NCI-H69 (cell line): ENCODE results near the gene RDH5.

Experiments
- DNase-seq: peaks from one replicate; lab custom pipeline; 2025; lab: John Stamatoyannopoulos, UW

Gene RDH5

DNA sequence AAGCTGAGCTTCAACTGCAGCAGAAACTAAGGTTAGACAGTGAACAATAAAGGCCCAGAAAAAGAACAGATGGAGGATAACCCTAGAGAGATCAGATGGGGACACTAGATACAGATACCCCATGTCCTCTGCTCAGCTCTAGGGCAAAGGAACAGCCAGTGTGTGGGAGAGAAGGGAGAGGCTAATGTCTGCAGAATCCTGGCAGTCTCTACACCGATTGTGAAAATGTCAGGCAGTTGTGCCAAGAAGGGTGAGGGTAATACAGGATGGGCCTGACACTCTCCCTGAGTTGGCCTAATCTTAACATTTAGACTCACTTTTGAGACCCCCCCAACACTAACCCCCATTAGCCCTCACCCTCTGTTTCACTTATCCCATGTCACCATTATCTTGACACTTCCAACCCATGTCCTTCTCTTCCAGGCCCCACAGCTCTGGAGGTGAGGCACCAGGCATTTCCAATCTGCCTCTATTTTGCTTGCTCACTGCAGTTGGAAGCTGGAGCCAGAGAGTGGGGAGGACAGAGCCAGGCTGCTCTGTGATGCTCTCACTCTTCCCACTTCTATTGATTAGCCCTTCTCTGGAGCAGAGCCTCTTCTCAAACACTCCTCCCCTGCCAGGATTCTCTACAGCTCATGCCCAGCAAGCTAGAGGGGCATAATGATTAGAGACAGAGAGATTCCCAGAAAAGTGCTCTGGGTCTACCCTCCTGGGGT is 7.3 kb upstream of the RDH5 start:
- DNase-seq = no peak

DNA sequence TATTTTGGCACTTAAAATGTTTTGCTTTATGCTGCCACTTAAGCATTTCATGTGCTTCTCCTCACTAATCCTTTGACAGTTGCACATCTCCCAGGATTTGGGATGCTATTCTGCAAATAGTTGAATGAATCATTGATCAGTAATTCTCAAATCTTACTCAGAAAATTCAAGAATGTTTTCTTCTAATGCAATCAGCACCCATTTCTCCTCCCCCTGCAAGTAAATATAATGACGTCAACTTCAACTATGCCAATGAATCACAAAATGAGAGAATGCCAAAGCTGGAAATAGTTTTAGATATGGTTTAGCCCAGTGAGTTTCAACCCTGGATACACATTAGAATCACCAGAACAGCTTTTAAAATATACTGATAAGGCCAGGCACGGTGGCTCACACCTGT is 6.5 kb upstream of the RDH5 start:
- DNase-seq = no peak

DNA sequence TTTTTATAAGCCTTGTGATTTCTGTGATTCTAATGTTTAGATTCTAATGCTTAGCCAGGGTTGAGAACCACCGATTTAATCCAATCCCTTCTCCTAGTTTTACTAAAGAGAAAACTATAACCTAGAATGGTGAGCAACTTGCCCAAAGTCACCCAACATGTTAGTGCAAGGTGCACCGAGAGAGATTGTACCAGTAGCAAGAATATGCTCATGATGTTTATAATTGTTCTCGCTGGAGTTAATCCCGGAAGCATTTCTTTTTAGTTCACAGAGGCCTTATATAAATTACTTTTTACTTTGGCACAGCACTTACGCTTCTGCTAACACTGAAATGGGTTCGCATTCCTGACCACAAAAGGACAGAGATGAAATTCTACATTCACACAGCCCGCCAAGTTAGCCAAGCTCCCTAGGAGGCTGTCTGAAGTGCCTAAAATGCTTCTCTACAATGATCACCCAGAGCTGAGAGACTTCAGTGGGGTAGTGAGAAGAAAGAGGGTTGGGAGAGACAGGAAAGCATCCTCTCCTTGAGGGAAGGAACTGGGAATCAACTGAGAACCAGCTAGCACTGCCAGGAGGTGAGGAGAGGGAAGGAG is 4.9 kb upstream of the RDH5 start:
- peak; percentile 48 for DNase-seq

DNA sequence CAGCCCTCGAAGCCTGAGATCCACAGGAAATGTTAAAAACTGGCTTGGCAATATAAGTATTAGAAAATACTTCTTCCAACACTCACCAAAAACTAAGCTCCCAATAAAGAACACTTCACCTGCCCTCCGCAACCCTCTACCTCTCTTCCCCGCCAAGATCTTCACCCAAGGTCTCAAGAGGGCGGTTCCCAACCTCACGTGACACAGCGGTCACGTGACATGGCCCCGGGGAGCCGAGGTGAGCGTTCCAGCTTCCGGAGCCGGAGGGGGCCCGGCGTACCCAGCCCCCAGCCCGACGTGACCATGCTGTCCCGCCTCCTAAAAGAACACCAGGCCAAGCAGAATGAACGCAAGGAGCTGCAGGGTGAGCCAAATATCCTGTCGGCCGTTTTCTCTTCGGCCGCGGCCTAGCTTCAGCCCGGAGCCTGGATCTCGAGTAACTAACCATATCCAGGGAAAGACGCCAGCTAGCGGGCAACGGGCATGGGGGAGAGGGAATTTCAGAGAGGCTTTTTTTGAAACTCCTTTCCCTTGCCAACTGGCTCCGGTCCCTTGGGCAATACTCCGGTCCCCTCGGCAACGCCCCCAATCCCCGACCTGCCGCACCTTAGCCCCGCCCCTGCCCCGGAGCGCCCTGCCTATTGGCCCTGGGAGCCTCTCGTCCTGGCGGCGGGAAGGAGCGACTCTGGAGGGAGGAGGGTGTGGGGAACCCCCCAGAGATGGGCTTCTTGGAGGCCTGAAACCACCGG is 4.2 kb upstream of the RDH5 start, which contains the start of gene BLOC1S1:
Gene BLOC1S1, plus strand, starts transcription at position 214 of the 749 bp plus-strand sequence. Its CDS starts 6 bp downstream, at position 220.
- peak; percentile 99 for DNase-seq

DNA sequence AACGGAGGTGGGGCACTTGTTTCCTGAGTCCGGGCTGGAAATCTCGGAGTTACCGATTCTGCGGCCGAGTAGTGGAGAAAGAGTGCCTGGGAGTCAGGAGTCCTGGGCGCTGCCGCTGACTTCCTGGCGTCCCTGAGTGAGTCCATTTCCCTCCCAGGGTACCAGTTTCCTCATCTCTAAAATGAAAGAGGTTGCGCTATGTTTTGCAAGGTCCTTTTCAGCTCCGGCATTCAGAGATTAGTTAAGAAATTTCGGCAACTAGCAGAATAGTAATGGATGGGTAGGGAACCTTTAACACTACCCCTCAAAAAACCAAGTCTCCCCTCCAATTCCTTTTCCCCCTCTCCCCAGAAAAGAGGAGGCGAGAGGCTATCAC is 3.6 kb upstream of the RDH5 start:
- no peak for DNase-seq

DNA sequence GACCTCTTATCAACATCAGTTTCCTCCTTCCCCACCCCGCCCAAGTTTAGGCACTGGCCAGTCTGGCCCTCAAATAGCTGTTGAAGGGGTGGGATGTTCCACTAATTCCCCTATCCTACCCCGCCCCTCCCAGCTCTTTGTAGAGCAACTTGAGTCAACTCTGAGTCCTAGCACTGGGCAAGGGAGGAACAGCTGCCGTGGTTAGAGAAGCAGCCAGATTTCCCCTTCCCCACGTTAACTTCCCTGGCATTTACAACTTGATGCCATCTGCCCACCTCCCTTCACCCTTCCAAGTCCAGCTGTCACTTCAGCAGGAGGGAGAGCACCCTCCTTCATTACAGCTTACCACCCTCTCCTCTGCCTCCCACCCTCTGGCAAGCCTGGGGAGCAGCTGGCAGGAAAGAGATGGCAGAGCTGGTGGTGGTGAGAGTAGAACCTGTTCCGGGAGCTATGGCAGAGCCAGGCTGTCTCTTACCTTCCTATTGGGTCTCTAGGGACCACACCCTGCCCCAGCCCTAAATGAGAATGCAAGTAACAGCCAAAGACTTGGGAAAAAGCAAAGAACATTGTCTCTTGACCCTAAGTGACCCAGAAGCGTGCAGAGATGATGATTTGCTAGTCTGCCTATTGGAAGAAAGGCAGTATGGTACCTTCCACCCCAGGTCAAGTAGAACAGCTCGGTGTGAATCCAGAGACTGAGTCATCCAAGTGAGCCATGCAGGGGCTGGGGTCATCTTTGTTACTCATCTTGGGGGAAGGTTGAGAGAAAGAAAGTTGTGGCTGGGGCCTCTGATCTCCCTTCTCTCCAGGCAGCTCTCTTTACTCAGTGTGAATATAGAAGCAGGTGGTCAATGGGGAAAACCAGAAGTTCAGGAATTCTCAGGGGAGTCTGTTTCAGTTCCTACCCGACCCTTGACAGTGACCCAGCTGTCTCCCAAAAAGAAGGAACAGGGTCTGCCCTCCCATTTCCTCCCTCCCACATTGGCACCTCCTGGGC is 2.9 kb upstream of the RDH5 start:
- DNase-seq = peak; percentile 82

DNA sequence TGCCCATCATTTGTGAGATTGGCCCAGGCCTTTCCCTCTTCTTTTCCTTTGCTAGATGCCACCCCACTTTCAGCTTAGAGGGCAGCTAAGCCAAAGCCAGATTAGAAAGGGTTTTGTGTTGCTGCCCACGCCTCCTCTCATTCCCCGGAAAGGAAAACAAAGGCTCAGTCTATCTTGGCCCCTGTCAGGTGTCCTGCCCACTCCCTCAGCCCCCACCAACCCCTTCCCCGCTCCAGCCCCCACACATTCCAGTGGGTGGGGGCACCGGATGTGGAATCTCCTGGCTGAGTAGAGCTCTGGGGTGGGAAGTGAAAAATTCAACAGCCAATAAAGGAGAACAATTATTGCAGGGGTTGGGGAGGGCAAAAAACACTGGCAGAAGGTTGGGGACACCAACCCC is 2.2 kb upstream of the RDH5 start:
- DNase-seq = no peak

DNA sequence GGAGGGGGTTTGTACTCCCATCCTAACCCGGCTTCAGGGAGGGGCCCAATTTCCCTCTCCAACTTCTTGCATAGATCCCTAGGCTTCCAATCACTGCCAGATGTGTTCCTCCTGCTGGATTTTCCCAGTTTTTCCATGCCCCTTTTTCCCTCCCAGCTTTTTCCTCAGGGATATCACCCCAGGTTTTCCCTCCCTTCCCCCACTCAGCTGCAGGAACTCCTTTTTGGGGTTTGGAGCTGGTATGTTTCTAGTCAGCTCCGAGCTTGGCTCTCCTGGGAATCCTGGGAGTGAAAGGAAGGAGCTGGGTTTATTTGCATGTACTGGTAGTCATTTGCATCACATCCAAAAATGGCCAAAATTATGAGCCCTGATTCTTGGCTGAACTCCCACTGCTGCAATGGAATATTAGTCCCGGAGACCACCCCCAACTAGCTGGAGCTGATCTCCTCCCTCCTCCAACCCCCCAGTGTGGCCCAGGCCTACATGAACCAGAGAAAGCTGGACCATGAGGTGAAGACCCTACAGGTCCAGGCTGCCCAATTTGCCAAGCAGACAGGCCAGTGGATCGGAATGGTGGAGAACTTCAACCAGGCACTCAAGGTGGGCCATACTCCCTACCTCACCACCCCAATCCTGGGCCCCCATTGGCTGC is 1.4 kb upstream of the RDH5 start:
- no peak for DNase-seq

DNA sequence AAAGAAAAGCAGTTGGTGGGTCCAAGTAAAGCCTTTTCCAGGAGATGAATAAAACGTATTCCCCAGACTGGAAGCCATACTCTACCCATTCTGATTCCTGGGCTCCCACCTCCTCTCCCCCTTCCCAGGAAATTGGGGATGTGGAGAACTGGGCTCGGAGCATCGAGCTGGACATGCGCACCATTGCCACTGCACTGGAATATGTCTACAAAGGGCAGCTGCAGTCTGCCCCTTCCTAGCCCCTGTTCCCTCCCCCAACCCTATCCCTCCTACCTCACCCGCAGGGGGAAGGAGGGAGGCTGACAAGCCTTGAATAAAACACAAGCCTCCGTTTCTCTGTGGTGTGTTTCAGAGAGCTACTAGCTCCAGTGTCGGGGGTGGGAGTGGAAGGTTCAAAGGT is 822 bp upstream of the RDH5 start:
- no peak for DNase-seq

DNA sequence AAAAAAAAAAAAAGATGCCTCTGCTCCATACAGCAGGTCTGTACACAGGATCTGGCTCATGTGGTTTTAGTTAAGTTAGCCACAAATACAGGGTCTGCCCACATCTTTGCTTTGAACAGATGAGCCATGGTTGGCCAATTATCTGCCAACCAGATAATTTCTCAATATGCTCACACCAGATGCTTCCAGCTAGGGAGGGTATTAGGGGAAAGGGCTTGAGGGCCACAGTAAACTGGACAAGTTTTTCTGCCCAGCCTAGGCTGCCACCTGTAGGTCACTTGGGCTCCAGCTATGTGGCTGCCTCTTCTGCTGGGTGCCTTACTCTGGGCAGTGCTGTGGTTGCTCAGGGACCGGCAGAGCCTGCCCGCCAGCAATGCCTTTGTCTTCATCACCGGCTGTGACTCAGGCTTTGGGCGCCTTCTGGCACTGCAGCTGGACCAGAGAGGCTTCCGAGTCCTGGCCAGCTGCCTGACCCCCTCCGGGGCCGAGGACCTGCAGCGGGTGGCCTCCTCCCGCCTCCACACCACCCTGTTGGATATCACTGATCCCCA is 776 bp downstream of the RDH5 start:
- DNase-seq = peak; percentile 80

DNA sequence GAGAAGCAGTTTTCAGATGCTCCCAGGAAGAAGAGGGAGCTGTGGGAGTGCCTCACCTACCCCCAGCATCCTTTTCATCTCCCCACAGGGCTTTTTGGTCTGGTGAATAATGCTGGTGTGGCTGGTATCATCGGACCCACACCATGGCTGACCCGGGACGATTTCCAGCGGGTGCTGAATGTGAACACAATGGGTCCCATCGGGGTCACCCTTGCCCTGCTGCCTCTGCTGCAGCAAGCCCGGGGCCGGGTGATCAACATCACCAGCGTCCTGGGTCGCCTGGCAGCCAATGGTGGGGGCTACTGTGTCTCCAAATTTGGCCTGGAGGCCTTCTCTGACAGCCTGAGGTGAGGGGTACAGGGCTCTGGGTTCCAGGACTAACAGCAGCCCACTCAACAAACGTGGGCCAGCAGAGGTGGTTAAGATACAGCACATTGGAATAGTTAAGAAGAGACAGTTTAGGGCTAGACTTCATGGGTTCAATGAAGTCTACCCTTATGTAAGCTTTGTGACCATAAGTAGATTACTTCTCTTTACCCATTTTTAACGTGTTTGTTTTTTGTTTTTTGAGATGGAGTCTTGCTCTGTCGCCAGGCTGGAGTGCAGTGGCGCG is 1.5 kb downstream of the RDH5 start:
- DNase-seq = no peak

DNA sequence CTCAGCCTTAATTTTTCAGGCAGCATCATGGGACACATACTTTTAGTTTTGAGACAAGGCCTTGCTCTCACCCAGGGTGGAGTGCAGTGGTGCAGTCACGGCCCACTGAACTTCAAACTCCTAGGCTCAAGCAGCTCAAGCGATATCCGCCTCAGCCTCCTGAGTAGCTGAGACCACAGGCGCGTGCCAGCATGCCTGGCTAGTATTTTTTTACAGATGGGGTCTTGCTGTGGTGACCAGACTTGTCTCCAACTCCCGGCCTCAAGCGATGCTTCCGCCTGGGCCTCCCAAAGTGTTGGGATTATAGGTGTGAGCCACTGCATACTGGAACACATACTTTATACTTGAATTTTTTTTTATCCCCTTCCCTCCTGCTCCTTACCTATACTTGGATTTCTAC is 2.8 kb downstream of the RDH5 start:
- DNase-seq = no peak

DNA sequence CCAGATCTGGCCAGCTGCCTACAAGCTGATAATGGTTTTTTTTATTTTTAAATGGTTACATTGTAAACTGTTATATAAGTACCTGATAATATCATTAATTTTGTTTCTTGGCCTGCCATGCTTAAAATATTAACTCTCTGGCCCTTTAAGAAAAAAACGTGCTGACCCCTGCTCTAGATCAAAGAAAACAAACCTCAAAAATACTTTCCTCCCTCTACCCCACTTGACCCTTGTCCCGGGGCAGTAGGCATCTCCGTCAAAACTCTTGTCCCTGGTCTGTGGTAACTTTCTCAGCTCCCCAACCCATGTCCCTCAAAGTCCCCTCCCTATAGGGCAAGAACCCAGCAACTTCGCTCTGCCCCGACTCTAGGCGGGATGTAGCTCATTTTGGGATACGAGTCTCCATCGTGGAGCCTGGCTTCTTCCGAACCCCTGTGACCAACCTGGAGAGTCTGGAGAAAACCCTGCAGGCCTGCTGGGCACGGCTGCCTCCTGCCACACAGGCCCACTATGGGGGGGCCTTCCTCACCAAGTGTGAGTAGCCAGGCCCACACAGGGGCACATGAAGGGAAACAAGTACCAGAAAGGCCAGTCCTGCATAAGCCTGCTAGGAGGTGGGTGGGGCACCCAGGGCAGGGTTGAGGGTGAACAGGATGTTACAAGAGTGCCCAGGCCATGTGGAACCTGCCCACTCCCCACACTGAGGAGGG is 3.5 kb downstream of the RDH5 start:
- DNase-seq = no peak

DNA sequence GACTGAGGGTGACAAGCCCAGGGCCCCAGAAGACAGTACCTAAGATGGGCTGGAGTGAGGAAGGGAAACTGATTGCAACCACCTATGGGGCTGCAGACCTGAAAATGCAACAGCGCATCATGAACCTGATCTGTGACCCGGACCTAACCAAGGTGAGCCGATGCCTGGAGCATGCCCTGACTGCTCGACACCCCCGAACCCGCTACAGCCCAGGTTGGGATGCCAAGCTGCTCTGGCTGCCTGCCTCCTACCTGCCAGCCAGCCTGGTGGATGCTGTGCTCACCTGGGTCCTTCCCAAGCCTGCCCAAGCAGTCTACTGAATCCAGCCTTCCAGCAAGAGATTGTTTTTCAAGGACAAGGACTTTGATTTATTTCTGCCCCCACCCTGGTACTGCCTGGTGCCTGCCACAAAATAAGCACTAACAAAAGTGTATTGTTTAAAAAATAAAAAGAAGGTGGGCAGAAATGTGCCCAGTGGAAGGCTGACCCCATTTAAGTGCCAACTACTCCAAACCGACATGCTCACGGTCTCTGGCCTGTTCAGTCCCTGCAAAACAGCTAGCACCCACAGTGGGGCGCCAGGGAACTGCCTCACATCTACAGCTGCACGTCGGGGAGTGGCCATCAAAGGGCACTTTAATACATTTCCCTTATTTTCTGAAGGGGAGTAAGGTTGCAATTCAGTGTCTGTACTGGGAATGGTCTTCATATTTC is 4.2 kb downstream of the RDH5 start:
- DNase-seq = peak; percentile 60

DNA sequence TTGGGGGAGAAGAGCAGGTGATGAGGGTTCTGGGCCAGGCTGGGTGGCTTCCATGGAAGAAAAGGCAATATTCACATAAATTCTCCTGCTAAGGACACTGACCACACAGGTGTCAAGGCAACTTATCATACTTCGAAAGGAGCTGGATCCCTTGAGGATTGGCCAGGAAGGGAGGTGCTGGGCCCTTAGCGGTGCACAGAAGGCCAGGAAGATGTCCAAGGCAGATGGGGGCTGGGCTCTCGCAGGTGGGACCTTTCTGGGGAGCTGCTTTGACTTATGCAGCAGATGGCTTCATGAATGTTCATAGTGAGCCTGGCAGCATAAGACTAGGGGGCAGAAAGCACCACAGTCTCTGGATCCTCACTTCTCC is 4.7 kb downstream of the RDH5 start:
- no peak for DNase-seq

DNA sequence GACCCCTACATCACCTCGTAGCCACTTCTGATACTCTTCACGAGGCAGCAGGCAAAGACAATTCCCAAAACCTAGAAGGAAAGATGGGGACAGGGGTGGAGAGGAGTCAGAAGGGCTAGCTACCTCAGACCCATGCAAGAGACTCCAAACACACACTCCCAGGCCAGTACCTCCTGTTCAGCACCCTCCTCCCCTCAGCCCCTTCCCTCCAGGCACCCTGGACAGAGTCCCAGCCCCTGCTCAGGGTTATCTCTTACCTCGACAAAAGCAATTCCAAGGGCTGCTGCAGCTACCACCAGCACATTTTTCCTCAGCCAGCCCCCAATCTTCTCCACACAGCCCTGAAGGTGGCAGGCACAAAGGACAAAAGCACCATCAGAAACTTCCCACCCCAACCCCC is 5.4 kb downstream of the RDH5 start:
- no peak for DNase-seq

DNA sequence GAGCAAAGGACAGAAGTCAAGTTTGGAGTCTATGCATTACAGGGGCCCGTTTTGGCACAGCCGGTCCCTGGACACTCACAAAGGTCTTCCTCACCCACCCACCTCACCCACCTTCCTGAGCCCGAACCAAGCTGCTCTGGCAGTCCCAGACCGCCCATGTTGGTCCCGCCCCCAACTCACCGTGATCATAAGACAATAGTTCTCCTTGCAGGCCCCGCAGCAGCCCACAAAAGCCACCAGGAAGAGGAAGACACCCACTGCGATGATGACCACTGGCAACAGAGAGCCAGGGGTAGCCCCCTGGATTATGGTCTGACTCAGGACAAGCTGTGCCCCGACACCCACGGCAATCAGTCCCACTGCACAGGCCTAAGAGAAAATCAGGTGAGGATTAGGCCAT is 6.8 kb downstream of the RDH5 start:
- DNase-seq = no peak

DNA sequence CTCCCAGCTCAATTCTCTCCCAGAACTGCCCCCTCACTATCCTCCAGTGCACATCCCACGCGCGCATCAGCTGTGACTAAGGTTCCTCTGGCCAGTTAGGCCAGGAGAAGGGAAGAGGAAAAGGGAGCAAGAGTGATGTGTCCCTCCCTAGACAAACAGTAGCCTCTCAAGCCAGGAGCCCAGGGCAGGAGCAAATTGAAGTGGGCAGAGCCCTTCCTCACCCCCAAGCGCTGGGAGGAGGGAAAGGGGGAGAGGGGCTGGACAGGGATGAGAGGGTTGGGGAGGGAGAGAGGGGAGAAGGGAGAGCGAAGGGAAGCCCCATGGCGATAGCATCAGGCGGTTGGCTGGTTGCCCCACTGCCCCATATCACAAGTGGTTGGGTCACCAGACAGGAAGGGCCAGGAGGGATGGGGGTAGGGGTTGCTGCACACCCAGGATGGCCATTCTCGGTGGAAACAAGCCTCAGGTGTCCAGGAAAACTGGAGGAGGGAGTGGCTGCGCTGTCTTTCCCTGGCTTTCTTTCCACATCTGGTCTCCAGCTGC is 7.5 kb downstream of the RDH5 start:
- peak; percentile 61 for DNase-seq
